Thoracic aorta (tissue), 2 donors: ENCODE data around the gene MYCBP2. TPM values are rescaled to one million over a fixed set of nuclear protein-coding genes. Genes with fewer than 3 reads are reported as not detected.

ENCODE experiments used
- ATAC-seq: fragments of 150-250 bp; one replicate; pipeline ENCODE4 v1.8.0; 2017; ENCODE audit warnings: low read depth; ENCODE audit not compliant: insufficient number of reproducible peaks, low FRiP score
- DNase-seq: peaks from one replicate; pipeline ENCODE4 v3.0.0-alpha.2; 2020; ENCODE audit warnings: low spot score
- H3K27ac ChIP-seq, 2 donors: fragments of 200-600 bp; sonication (generic); 1 replicate in 1 of 2; 2 replicates in 1 of 2; pipeline ENCODE4 v1.5.1; 2016; ENCODE audit warnings: mild to moderate bottlenecking in 2 of 2, moderate library complexity in 2 of 2
- H3K27me3 ChIP-seq: fragments of 200-600 bp; sonication (generic); replicated peaks from 2 replicates; pipeline ENCODE4 v1.6.0; 2016; ENCODE audit warnings: mild to moderate bottlenecking; ENCODE audit not compliant: insufficient read depth
- H3K36me3 ChIP-seq: fragments of 200-600 bp; sonication (generic); one replicate; pipeline ENCODE4 v1.5.1; 2016
- H3K4me1 ChIP-seq, 2 donors: fragments of 200-600 bp; sonication (generic); 1 replicate in 1 of 2; 2 replicates in 1 of 2; pipeline versions ENCODE4 v1.5.1 to v1.6.0; 2016; ENCODE audit warnings: low read depth in 2 of 2, mild to moderate bottlenecking in 1 of 2; ENCODE audit not compliant: control insufficient read depth in 1 of 2
- H3K4me3 ChIP-seq: fragments of 200-600 bp; sonication (generic); 2 replicates; pipeline ENCODE4 v1.5.1; 2016; ENCODE audit warnings: mild to moderate bottlenecking
- H3K9me3 ChIP-seq: fragments of 200-600 bp; sonication (generic); 2 replicates; pipeline ENCODE4 v1.5.1; 2016
- total RNA-seq, 2 donors: library from RNA; depleted of rRNA; stranded (reverse); fragments of >200 nt; gene quantifications; one replicate each; pipeline versions ENCODE4 v1.1.0 to v1.2.3, GENCODE V29; 2016
- TF ChIP-seq, protein P1 (sequence below): fragments of 200-600 bp; sonication (generic); IDR thresholded peaks from one replicate; pipeline ENCODE4 v1.5.1; 2019; ENCODE audit warnings: antibody characterized with exemption

Gene MYCBP2
- total RNA-seq, 2 donors from 2014 or later: 135 to 139 TPM

DNA sequence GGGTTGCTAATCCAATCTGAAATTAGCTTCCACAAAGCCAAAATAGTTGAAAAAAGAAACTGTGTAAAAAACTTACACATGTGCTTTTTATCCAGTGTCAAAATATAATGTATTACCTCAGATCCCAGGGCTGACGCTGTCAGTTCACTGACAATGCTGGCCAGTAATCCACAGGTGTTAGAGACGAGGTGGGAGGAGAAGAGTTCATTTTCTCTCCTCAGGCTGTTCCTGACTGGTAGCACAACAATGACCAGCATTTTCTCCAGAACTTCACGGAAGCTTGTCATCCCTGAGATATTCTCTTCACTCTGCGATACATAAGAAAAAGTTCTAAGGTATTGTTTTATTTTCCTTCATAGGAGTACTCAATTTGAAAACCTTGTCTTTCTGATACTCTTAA, 146.9 kb downstream of the MYCBP2 start:
- H3K36me3 ChIP-seq: peaks cover 32% of the 10 kb centered on the region
- H3K4me1 ChIP-seq: no peaks in the 10 kb centered on the region
- no peak overlapping the region for H3K27ac ChIP-seq
- DNase-seq (no peak), ATAC-seq (no peak)
- TF ChIP-seq, protein P1, sequence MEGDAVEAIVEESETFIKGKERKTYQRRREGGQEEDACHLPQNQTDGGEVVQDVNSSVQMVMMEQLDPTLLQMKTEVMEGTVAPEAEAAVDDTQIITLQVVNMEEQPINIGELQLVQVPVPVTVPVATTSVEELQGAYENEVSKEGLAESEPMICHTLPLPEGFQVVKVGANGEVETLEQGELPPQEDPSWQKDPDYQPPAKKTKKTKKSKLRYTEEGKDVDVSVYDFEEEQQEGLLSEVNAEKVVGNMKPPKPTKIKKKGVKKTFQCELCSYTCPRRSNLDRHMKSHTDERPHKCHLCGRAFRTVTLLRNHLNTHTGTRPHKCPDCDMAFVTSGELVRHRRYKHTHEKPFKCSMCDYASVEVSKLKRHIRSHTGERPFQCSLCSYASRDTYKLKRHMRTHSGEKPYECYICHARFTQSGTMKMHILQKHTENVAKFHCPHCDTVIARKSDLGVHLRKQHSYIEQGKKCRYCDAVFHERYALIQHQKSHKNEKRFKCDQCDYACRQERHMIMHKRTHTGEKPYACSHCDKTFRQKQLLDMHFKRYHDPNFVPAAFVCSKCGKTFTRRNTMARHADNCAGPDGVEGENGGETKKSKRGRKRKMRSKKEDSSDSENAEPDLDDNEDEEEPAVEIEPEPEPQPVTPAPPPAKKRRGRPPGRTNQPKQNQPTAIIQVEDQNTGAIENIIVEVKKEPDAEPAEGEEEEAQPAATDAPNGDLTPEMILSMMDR: no peak
- no peaks in the 10 kb centered on the region for H3K9me3 ChIP-seq
- H3K27me3 ChIP-seq: no peaks in the 10 kb centered on the region
- no peak overlapping the region for H3K4me3 ChIP-seq

DNA sequence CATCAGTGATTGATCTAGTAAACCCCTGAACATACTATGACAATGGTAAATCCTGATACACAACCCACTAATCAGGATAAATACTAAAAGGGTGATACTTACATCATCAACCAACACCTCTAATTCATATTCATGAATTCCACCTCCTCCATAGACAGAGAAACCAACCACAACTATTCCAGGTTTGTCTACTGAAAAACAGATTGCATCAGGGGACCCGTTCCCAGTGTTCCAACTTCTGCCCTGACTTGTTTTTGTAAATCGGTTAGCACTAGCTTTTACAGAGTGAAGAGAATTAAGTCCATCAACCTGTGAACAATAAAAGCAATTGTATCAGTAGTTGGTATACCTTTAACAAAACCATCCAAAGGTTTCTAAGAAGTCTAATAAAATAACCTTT, 149.2 kb downstream of the MYCBP2 start:
- H3K4me1 ChIP-seq: no peaks in the 10 kb centered on the region
- no peak overlapping the region for H3K4me3 ChIP-seq
- DNase-seq (no peak), ATAC-seq (no peak)
- TF ChIP-seq, protein P1: no peak
- H3K27ac ChIP-seq: no peak overlapping the region
- H3K9me3 ChIP-seq: no peaks in the 10 kb centered on the region
- no peaks in the 10 kb centered on the region for H3K27me3 ChIP-seq
- peaks cover 32% of the 10 kb centered on the region for H3K36me3 ChIP-seq

DNA sequence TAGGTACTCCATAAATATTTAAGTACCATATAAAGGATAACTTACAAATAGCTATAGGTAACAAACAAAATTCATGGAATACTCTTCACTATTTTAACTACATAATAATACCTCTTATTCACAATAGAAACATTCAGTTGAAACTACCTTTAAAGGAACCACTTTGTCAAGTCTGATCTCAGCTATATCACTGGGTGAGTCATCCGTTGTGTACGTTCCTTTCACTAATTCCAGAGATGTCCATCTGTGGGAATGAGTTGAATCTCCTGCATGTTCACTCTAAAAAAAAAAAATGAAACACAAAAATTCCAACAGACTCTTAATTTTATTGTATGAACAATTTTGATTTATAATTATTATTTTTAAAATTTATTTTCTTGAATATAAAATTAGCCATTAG, 150.5 kb downstream of the MYCBP2 start:
- ATAC-seq (no peak), DNase-seq (no peak)
- no peak overlapping the region for H3K4me3 ChIP-seq
- H3K27ac ChIP-seq: no peak overlapping the region
- TF ChIP-seq, protein P1: no peak
- no peaks in the 10 kb centered on the region for H3K9me3 ChIP-seq
- H3K4me1 ChIP-seq: no peaks in the 10 kb centered on the region
- H3K27me3 ChIP-seq: no peaks in the 10 kb centered on the region
- H3K36me3 ChIP-seq: peaks cover 31% of the 10 kb centered on the region

DNA sequence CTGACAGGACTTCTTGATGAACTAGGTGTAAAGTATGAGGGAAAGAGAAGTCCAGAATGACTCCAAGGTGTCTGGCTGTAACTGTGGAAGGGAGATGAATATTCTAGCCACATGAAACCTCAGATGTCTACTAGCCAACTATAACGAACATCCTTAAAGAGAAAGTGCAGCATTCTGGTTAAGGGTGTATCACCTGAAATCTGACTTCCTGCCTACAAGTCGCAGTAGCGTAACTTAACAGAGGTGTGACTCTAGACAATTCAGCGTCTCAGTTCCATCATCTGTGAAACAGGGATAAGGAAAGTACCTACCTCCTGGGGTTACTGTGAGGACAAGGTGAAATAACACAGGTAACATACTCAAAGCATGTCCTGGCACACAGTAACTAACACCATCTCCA, 154.2 kb downstream of the MYCBP2 start:
- Histone ChIP-seq H3K27me3 (no peaks in the 10 kb centered on the region), H3K9me3 (no peaks in the 10 kb centered on the region), H3K36me3 (peaks cover 36% of the 10 kb centered on the region), H3K4me1 (no peaks in the 10 kb centered on the region), H3K27ac (no peak overlapping the region), H3K4me3 (no peak overlapping the region)
- DNase-seq: no peak
- TF ChIP-seq, protein P1: no peak
- ATAC-seq: no peak

DNA sequence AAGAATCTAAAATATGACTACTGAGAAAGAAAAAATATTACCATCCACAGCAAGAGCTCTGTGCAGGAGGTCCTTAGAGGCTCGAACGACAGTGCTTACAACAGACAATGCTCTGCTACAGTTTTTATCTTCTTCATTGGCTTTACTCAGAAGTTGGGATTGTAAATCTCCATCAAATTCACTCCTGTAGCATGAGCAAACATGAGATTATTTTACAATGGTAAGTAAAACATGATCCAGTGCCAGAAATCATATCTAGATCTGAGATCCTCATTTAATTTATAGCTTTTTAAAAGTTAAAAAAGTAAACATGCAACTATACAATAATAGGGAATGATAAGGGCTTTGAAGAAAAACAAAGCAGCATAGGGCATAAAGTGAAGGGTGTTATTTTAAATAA, 155.4 kb downstream of the MYCBP2 start:
- Histone ChIP-seq H3K4me1 (no peaks in the 10 kb centered on the region), H3K36me3 (peaks cover 33% of the 10 kb centered on the region), H3K9me3 (no peaks in the 10 kb centered on the region), H3K27ac (no peak overlapping the region), H3K4me3 (no peak overlapping the region), H3K27me3 (no peaks in the 10 kb centered on the region)
- TF ChIP-seq, protein P1: no peak
- no peak for DNase-seq
- no peak for ATAC-seq
